Astrocyte (in vitro differentiated cells and primary cell): ENCODE results near the gene LIPE.

ENCODE experiments used
- EZH2 ChIP-seq: IDR thresholded peaks from 2 replicates; pipeline ENCODE4 v1.6.1; 2012; ENCODE audit warnings: mild to moderate bottlenecking, low read length, inconsistent platforms; ENCODE audit not compliant: insufficient read depth
- TF ChIP-seq, protein P1 (sequence below): IDR thresholded peaks from 2 replicates; pipeline ENCODE4 v1.5.1; 2011; ENCODE audit warnings: low read depth, mild to moderate bottlenecking, inconsistent platforms, low read length, moderate library complexity; ENCODE audit not compliant: insufficient read depth

DNA sequence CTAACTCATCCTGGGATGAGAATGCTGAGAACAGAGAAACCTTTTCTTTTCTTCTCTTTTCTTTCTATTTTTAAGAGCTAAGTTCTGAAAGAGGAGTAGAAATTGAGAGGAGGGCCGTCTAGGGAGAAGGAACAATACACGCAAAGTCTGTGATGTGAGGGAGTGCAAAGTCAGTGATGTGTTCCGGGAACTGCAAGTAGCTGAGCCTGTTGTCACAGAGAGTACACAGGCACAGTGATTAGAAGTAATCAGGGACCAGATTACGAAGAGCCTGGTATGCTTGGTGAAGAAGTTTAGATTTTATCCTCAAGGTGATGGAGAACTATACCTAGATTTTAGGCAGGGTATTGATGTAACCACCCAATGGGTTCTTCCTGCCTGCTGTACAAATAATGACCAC is 47.6 kb upstream of the LIPE start:
- TF ChIP-seq, protein P1, sequence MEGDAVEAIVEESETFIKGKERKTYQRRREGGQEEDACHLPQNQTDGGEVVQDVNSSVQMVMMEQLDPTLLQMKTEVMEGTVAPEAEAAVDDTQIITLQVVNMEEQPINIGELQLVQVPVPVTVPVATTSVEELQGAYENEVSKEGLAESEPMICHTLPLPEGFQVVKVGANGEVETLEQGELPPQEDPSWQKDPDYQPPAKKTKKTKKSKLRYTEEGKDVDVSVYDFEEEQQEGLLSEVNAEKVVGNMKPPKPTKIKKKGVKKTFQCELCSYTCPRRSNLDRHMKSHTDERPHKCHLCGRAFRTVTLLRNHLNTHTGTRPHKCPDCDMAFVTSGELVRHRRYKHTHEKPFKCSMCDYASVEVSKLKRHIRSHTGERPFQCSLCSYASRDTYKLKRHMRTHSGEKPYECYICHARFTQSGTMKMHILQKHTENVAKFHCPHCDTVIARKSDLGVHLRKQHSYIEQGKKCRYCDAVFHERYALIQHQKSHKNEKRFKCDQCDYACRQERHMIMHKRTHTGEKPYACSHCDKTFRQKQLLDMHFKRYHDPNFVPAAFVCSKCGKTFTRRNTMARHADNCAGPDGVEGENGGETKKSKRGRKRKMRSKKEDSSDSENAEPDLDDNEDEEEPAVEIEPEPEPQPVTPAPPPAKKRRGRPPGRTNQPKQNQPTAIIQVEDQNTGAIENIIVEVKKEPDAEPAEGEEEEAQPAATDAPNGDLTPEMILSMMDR = no peak
- TF ChIP-seq EZH2 = no peak
